A204.1 (cell line): ENCODE data around the gene LPCAT1.
"Not testable (repeated sequence)": the region's sequence is repeated elsewhere in the genome, so short reads cannot be mapped to it uniquely, and the experiment has no call there.

Source experiments
- FAIRE-seq: peaks from 2 replicates; lab custom pipeline; 2012; peaks lifted over from hg19 to GRCh38; lab: Jason Lieb, UNC

LPCAT1 gene

GRCh38 chr5:1540831-1541701 lies 17.3 kb upstream of the LPCAT1 start:
- no peak for FAIRE-seq

DNA sequence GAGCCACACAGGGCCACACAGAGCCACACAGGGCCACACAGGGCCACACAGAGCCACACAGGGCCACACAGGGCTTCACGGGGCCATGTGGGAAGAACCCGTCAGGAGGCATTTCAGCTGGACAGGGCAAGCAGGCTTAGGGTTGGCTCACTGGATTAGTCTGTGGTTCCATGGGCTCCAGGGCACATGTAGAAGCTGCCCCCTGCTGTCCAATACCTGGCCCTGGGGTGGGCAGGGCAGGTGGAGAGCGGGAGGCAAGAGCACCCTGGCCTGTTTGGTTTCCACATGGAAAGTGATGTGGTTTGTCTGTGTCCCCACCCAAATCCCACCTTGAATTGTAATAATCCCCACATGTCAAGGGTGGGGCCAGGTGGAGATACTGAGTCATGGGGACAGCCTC lies 16.4 kb upstream of the LPCAT1 start:
- no peak for FAIRE-seq

DNA sequence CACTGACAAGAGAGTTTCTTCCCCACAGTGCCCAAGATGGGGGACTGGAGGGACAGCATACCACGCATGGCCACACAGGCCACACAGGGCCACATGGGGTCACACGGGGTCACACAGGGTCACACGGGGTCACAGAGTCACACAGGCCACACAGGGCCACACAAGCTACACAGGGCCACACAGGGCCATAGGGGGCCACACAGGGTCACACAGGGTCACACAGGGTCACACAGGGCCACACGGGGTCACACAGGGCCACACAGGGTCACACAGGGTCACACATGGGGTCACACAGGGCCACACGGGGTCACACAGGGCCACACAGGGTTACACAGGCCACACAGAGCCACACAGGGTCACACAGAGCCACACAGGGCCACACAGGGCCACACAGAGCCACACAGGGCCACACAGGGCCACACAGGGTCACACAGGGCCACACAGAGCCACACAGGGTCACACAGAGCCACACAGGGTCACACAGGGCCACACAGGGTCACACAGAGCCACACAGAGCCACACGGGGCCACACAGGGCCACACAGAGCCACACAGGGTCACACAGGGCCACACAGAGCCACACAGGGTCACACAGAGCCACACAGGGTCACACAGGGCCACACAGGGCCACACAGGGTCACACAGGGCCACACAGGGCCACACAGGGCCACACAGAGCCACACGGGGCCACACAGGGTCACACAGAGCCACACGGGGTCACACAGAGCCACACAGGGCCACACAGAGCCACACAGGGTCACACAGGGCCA lies 15.8 kb upstream of the LPCAT1 start:
- FAIRE-seq = not testable (repeated sequence)

GRCh38 chr5:1538741-1539392 lies 15.1 kb upstream of the LPCAT1 start:
- FAIRE-seq = no peak

- FAIRE-seq = no peak
Observed at GRCh38 chr5:1538276-1538675, 14.5 kb upstream of the LPCAT1 start.

DNA sequence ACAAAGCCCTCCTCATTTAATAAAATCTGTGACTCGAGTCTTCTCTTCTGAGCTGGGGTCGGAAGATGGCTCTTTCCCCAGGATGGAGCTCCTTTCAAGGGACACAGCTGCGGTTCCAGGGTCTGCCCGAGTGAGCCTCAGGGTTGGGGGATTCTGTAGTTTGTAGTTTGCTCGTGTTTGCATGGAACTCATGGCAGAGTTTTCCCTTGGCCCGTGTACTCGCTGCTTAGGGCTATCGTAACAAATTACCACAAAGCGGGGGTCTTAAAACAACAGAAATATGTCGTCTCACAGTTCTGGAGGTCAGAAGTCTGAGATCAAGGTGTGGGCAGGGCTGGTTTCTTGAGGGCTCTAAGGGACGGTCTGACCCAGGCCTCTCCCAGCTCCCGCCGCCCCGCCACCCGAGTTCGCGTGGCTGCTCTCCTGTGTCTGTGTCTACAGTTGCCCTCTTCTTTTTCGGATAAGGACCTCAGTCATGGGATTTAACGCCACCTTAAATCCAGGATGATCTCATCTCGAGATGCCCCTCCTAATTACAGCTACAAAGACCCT lies 13.9 kb upstream of the LPCAT1 start:
- no peak for FAIRE-seq

- no peak for FAIRE-seq
Observed at GRCh38 chr5:1536871-1537602, 13.3 kb upstream of the LPCAT1 start.

DNA sequence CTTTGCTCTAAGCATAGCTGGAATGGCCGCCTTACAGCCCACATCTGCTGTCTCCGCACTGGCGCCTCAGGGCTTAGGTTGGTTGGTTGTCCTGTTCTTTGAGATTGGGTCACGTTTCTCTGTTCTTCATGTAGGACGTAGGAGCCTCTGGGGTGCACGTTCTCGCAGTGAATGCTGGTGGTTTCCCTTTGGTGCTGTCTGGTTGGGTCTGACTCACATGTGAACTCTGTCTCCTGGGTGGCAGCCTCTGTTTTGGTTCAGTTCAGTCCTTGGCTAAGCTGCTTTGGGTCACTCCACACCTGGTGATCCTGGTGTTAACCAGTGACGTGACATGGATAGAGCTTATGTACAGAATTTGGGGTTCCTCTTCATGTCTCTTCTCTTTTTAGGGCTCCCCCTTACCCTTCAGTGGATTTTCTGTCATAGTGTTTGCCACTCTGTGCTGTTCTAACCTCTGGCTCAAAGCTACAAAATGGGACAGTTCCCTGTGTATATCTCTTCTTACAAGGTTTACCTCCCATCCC lies 12.6 kb upstream of the LPCAT1 start:
- FAIRE-seq = no peak

DNA sequence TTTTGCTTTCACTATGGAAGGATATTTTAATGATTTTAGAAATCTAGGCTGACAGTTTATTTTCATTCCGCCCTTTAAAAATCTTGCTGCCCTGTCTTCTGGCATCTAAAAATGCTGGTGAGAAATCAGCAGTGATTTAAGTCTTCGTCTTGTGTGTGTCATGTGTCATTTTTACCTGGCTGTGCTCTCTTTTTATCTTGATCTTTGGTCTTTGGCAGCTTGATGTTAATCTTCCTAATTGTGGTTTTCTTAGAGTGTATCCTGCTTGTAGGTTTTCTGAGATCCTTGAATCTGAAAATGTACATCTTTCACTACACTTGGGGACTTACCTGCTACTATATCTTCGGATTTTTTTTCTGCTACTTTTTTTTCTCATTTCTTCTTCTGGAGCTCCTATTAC lies 11.9 kb upstream of the LPCAT1 start:
- no peak for FAIRE-seq

- no peak for FAIRE-seq
Observed at GRCh38 chr5:1532384-1532783, 8.6 kb upstream of the LPCAT1 start.

DNA sequence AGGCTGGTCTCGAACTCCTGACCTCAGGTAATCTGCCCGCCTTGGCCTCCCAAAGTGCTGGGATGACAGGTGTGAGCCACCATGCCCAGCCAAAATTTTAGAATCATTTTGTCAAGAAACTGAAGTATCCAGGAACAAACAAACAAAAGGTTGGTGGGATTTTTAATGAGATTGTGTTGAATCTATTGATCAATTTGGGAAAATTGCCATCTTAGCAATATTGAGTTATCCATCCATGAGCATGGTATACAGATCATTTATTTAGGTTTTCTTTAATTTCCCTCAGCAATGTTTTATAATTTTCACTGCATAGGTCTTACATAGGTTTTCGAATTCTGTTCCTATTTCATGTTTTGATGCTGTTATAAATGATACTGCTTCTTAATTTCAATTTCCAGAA lies 5.7 kb upstream of the LPCAT1 start:
- no peak for FAIRE-seq

GRCh38 chr5:1527533-1528205 lies 3.9 kb upstream of the LPCAT1 start:
- FAIRE-seq = no peak

DNA sequence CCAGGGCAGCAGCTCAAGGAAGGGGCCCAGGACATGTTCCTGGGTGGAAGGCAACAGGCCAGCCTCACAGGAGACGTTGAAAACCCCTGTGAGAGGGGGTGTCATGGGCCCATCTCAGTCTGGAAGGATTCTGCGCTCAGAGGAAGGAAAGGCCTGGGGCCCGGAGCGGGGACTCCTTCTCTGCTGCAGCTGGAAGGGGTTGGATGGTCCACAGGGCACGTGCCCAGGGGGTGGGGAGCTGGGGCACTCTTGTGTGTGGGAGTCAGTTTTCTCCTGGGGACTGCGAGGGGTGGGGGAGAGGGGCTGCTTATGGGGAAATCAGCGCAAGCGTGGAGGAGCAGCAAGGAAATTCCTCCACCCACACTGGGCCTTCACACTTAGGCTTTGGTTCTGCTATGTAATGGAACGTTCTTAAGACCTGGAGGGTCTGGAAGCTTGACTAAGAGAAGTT lies 2.9 kb upstream of the LPCAT1 start:
- FAIRE-seq = no peak

DNA sequence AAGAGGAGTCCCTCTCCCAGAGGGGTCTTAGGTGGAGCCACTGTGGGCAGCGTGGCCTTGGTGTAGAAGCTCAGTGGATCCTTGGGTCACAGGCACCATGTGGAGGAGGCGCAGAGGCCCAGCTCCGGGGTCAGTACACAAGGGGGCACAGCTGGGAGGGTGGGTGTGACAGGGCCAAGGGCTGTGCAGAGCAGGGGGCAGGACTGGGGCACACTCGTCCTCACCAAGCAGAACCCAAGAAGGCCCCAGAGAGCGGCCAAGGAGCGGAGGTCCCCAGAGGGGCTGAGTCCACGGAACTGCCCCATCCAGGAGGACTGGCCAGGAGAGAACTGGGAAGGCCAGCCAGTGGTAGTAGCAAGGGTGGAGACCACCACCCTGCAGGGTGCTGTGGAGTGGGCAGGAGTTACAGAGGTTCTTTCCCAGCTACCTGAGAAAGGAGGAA lies 2.5 kb upstream of the LPCAT1 start:
- FAIRE-seq = no peak

DNA sequence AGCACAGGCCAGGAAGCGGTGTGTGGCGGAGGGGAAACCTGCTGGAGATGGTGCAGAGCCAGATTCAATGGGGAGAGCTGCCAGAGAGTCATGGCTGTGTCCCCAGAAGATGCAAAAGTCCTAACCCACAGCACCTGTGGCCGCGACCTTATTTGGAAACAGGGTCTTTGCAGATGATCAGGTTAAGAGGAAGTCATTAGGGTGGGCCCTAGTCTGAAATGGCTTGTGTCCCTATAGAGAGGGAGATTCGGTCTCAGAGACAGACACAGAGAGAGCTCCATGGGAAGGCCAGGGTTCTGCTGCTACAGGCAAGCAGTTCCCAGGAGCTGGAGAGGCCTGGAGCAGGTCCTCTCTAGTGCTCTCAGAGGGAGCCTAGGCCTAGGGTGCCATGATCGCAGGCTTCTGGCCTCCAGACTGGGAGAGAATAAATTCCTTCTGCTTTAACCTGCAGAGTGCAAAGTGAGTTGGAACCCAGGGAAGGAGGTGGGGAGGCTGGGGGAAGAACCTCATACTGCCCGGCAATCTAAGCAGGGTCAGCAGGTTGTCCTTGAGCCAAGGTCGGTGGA lies 1.9 kb upstream of the LPCAT1 start:
- FAIRE-seq = no peak

DNA sequence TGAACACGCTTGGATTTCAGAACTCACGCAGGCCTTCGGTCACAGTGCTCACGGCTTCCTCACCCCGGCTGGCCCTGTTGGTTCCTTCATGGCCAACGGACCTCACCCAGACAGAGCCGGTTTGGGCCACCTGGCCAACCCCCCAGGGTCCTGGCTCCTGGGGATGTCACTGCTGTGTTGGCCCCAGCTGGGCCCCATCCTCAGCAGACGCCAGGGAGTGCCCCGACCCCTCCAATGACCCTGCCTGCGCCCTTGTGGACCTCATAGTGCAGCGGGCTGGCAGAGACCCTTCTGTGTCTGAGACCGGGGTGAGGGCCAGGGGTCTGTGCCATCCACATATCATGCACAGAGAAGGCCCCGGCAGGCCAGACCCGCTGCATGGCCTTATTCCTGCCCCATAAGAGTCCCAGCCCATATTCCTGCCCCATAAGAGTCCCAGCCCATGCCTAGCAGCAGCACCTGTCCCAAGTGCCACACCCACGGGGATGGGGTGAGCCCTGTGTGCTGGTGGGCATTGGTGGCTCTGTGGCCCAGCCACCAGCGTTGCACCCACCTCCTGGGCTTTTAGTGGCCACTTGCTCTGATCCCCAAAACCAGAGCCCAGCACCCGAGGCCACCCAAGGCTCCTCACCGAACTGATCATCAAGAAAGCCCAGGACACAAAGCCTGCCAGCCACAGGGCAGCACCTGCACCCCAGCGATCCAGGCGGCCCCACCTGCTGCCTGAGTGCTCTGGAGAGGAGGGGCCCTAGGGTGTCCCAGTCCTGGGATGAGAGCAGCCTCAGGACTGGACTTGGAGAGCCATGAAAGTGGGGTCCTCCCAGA lies 1.3 kb upstream of the LPCAT1 start:
- FAIRE-seq = no peak

DNA sequence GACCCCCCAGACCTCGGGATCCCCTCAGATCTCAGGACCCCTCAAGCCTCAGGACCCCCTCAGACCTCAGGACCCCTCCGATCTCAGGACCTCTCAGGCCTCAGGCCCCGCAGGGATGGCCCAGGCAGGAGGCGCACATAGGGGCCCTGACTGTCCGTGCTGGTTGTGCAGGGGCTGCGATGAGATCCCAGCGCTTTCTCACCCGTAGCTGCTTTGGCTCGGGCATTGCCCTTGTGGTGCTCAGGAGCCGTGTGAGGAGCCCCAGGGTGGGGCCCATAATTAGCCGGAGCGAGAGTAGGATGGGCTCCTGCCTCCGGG lies 680 bp upstream of the LPCAT1 start:
- FAIRE-seq = no peak

DNA sequence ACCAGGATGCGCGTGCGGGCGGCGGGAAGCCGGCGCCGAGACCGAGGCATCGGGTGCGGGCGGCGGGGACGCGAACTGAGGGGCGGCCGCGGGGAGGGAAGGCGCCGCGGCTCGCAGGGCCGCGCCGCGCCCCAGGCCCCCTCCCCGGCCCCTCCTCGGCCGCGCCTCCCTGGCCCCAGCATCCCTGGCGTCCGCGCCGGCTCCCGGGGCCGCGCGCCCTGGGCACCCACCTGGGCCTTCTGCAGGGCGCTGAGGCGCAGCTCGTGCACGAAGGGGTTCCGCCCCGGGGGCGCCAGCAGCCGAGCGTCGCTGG lies 324 bp downstream of the LPCAT1 start:
- FAIRE-seq = no peak

- no peak for FAIRE-seq
Observed at GRCh38 chr5:1522601-1523479, 920 bp downstream of the LPCAT1 start.
